Neural cell (in vitro differentiated cells): ENCODE measurements around the gene WDR26.

Source experiments
- EP300 ChIP-seq: fragments of 450-650 bp; conservative IDR thresholded peaks from 2 replicates; pipeline ENCODE4 v1.6.1; 2014; ENCODE audit warnings: antibody characterized with exemption, mild to moderate bottlenecking, moderate library complexity; ENCODE audit not compliant: poor library complexity, severe bottlenecking
- EZH2 ChIP-seq: fragments of 200-600, 300-800 bp; shearing (Covaris generic), sonication (generic); IDR thresholded peaks from 2 replicates; pipeline ENCODE4 v1.6.1; 2014; ENCODE audit warnings: antibody characterized with exemption, low read length, borderline replicate concordance, mild to moderate bottlenecking; ENCODE audit not compliant: insufficient read depth, poor library complexity, severe bottlenecking
- TF ChIP-seq, protein P1 (sequence below): fragments of 450-650 bp; IDR thresholded peaks from 2 replicates; pipeline ENCODE4 v1.5.1; 2014; ENCODE audit warnings: antibody characterized with exemption, mild to moderate bottlenecking, moderate library complexity; ENCODE audit not compliant: poor library complexity, severe bottlenecking

DNA sequence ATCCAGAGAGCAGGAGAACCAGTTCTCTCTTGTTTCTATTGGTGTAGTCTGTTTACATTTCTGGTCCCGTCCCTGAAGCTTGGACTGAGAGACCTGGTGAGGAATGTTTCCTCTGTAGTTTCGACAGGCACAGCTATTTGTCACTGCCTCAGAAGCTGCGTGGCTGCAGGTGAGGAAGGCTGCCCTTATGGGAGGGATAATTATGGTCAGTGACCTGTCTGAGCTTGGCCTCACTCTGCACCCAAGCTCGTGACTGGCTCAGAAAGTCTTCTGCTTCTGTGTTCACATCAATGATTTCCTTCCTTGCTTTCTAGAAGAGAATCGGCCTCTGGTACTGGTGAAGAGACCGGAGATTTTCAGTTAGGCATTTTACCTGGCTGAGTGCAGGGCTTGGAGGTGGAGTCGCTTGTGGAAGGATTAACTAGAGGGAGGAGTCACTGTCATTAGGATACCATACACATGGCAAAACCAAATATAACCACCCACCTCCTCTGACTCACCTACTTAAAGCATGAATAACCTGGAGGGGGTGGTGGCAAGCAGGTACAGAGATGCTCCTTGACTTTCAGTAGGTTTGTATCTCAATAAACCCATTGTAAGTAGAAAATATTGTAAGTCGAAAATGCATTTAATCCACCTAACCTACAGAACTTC, 19.9 kb upstream of the WDR26 start:
- TF ChIP-seq, protein P1, sequence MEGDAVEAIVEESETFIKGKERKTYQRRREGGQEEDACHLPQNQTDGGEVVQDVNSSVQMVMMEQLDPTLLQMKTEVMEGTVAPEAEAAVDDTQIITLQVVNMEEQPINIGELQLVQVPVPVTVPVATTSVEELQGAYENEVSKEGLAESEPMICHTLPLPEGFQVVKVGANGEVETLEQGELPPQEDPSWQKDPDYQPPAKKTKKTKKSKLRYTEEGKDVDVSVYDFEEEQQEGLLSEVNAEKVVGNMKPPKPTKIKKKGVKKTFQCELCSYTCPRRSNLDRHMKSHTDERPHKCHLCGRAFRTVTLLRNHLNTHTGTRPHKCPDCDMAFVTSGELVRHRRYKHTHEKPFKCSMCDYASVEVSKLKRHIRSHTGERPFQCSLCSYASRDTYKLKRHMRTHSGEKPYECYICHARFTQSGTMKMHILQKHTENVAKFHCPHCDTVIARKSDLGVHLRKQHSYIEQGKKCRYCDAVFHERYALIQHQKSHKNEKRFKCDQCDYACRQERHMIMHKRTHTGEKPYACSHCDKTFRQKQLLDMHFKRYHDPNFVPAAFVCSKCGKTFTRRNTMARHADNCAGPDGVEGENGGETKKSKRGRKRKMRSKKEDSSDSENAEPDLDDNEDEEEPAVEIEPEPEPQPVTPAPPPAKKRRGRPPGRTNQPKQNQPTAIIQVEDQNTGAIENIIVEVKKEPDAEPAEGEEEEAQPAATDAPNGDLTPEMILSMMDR, result no peak
- TF ChIP-seq EP300 (no peak), EZH2 (no peak)
